ENCODE measurements around the gene ATP6V1B1.

ATP6V1B1 gene

DNA sequence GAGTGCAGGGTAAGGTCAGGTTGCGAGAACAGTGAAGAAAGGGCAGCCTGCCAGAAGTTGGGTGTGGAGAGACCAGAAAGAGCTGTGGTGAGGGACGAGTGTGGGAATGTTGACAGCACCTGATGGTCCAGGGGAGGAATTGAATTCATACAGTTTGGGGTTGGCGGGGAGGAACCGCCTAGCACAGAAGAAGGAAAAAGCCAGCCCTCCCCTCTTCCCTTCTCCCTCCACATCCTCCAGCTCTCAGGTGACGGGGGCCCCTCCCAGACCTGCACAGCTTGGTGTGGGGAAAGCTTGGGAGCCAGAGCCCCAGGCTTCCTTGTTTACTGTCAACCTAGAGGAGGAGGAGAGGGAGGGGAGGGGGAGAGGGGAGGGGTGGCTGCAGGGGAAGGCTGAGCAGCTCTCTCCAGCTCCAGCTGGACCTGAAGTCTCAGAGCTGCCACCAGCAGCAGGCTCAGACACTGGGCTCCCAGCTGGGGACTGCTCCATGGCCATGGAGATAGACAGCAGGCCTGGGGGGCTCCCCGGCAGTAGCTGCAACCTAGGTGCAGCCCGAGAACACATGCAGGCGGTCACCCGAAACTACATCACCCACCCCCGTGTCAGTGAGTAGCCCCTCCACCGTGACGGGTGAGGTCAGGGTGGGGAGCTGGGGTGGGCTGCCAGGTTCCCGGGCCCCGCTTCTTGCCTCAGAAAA lies at the start of gene ATP6V1B1:
ATP6V1B1 (plus strand) TSS at position 433 of the 697 bp plus-strand sequence; CDS start at position 488, 55 bp downstream.
- no peaks in the 10 kb centered on the region for H3K79me2 ChIP-seq (ENCODE audit: insufficient read depth, low read length)
- H3F3A ChIP-seq (ENCODE audit: low read depth): no peaks in the 10 kb centered on the region
- no peak within 1 kb of the TSS for H2AFZ ChIP-seq (ENCODE audit: low read length)
- H3K9ac ChIP-seq (ENCODE audit: low read depth, low read length, poor library complexity, severe bottlenecking): no peak within 1 kb of the TSS
- peaks cover 15% of the 10 kb centered on the region for H3K4me1 ChIP-seq (ENCODE audit: insufficient read depth, low read length, poor library complexity, severe bottlenecking)
- no peaks in the 10 kb centered on the region for H3K27me3 ChIP-seq (ENCODE audit: insufficient read depth, low read length, poor library complexity, severe bottlenecking)
- TF ChIP-seq, protein P1, sequence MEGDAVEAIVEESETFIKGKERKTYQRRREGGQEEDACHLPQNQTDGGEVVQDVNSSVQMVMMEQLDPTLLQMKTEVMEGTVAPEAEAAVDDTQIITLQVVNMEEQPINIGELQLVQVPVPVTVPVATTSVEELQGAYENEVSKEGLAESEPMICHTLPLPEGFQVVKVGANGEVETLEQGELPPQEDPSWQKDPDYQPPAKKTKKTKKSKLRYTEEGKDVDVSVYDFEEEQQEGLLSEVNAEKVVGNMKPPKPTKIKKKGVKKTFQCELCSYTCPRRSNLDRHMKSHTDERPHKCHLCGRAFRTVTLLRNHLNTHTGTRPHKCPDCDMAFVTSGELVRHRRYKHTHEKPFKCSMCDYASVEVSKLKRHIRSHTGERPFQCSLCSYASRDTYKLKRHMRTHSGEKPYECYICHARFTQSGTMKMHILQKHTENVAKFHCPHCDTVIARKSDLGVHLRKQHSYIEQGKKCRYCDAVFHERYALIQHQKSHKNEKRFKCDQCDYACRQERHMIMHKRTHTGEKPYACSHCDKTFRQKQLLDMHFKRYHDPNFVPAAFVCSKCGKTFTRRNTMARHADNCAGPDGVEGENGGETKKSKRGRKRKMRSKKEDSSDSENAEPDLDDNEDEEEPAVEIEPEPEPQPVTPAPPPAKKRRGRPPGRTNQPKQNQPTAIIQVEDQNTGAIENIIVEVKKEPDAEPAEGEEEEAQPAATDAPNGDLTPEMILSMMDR (conservative IDR thresholded peaks at IDR 0.05; ENCODE audit: low read length): no peak
- no peak for TF ChIP-seq EZH2phosphoT487 (IDR thresholded peaks at IDR 0.05; ENCODE audit: borderline replicate concordance)
- H3K36me3 ChIP-seq (ENCODE audit: insufficient read depth, low read length): no peaks in the 10 kb centered on the region
- no peaks in the 10 kb centered on the region for H3K9me2 ChIP-seq (replicated peaks; ENCODE audit: low read depth, low read length)
- H3K9me3 ChIP-seq (ENCODE audit: insufficient read depth, low read depth, low read length): no peaks in the 10 kb centered on the region
- H3K4me3 ChIP-seq (ENCODE audit: low read length, poor library complexity, severe bottlenecking): no peak within 1 kb of the TSS
- no peak within 1 kb of the TSS for H3K4me2 ChIP-seq (ENCODE audit: low read depth, low read length, poor library complexity, severe bottlenecking)
- H4K20me1 ChIP-seq (ENCODE audit: insufficient read depth, low read length, poor library complexity, severe bottlenecking): no peaks in the 10 kb centered on the region

DNA sequence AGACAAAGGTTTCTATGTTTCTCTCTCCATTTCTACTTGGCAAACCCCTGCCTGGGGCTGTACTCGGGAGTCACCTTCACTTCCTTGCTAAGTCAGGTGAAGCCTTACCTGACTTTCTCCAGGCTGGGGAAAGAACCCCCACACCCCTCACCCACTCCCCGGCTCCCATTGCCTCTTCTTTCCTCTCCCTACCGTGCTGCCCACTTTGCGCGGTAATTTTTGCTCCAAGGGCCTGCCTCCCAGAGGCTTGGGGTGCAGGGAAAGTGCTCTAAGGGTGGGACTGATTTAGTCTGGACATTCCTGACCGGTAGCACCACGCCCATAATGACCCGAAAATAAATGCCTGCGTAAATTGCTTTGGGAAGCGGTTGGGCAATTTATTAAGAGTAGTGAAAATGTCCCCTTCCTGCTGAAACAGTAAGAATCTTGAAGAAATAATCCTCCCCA lies 49.1 kb upstream of the ATP6V1B1 start:
- H3K27me3 ChIP-seq (ENCODE audit: insufficient read depth, low read length, poor library complexity, severe bottlenecking): no peaks in the 10 kb centered on the region

DNA sequence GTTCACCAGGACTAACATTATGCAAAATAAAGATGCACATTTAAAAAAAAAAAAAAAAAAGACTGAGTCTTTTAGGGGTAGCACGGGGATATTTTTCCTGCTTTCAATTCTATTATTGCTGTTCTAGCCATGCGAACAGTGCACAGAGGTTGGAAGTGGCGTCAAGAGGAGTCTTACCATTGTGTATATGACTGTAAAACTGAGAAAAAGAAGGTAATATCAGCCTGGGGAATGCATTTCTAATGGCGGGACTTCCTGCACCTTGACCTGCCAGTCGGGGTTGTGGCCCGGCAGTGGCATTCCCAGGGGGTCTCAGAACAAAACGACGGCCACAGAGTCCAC lies 48.5 kb upstream of the ATP6V1B1 start:
- Histone ChIP-seq H3K9me2 (replicated peaks; ENCODE audit: low read depth, low read length) (no peaks in the 10 kb centered on the region), H4K20me1 (ENCODE audit: insufficient read depth, low read length, poor library complexity, severe bottlenecking) (no peaks in the 10 kb centered on the region), H3K9ac (ENCODE audit: low read depth, low read length, poor library complexity, severe bottlenecking) (no peak overlapping the region), H3F3A (ENCODE audit: low read depth) (no peaks in the 10 kb centered on the region), H3K4me1 (ENCODE audit: insufficient read depth, low read length, poor library complexity, severe bottlenecking) (peaks cover 3% of the 10 kb centered on the region), H3K4me2 (ENCODE audit: low read depth, low read length, poor library complexity, severe bottlenecking) (no peak overlapping the region), H3K79me2 (ENCODE audit: insufficient read depth, low read length) (no peaks in the 10 kb centered on the region), H3K27me3 (ENCODE audit: insufficient read depth, low read length, poor library complexity, severe bottlenecking) (no peaks in the 10 kb centered on the region), H3K9me3 (ENCODE audit: insufficient read depth, low read depth, low read length) (no peaks in the 10 kb centered on the region), H3K4me3 (ENCODE audit: low read length, poor library complexity, severe bottlenecking) (no peak overlapping the region), H2AFZ (ENCODE audit: low read length) (no peak overlapping the region), H3K36me3 (ENCODE audit: insufficient read depth, low read length) (no peaks in the 10 kb centered on the region)
- TF ChIP-seq, protein P1 (conservative IDR thresholded peaks at IDR 0.05; ENCODE audit: low read length): no peak
- TF ChIP-seq EZH2phosphoT487 (IDR thresholded peaks at IDR 0.05; ENCODE audit: borderline replicate concordance): no peak

More for the DNA sequence above, 49.1 kb upstream of the ATP6V1B1 start:
- TF ChIP-seq EZH2phosphoT487 (IDR thresholded peaks at IDR 0.05; ENCODE audit: borderline replicate concordance): no peak
- Histone ChIP-seq H3F3A (ENCODE audit: low read depth) (no peaks in the 10 kb centered on the region), H3K36me3 (ENCODE audit: insufficient read depth, low read length) (no peaks in the 10 kb centered on the region), H3K4me2 (ENCODE audit: low read depth, low read length, poor library complexity, severe bottlenecking) (no peak overlapping the region), H3K9me3 (ENCODE audit: insufficient read depth, low read depth, low read length) (no peaks in the 10 kb centered on the region), H3K4me3 (ENCODE audit: low read length, poor library complexity, severe bottlenecking) (no peak overlapping the region), H3K79me2 (ENCODE audit: insufficient read depth, low read length) (no peaks in the 10 kb centered on the region), H3K9ac (ENCODE audit: low read depth, low read length, poor library complexity, severe bottlenecking) (no peak overlapping the region), H2AFZ (ENCODE audit: low read length) (no peak overlapping the region), H3K4me1 (ENCODE audit: insufficient read depth, low read length, poor library complexity, severe bottlenecking) (peaks cover 3% of the 10 kb centered on the region), H3K9me2 (replicated peaks; ENCODE audit: low read depth, low read length) (no peaks in the 10 kb centered on the region), H4K20me1 (ENCODE audit: insufficient read depth, low read length, poor library complexity, severe bottlenecking) (no peaks in the 10 kb centered on the region)

Measured in Loucy (cell line).